Activated CD4-positive, CD25-positive, alpha-beta regulatory T cell treated with anti-CD3 and anti-CD28 coated beads, Interleukin-2, amount 50 U/mL, for 16 hours (primary cell): Measurements from ENCODE around the gene COG3.
"Not testable (repeated sequence)": the region's sequence is repeated elsewhere in the genome, so short reads cannot be mapped to it uniquely, and the experiment has no call there.

Experiments
- DNase-seq: peaks from one replicate; pipeline ENCODE4 v3.0.0-alpha.2; 2020; ENCODE audit warnings: low read depth, low spot score

The COG3 gene

GRCh38 chr13:45464687-45465453, at the start of gene COG3:
TSS of gene COG3 (plus strand) at chr13:45464939. CDS start at chr13:45465037, 98 bp downstream.
- DNase-seq = peak; percentile 94

- no peak for DNase-seq
Observed at GRCh38 chr13:45415112-45415511, 49.6 kb upstream of the COG3 start.

GRCh38 chr13:45416516-45417128, 48.1 kb upstream of the COG3 start:
- DNase-seq = no peak

- peak; percentile 79 for DNase-seq
Observed at GRCh38 chr13:45417790-45418534, 46.8 kb upstream of the COG3 start, which contains the start of gene SLC25A30. TSS of gene SLC25A30 (minus strand) at chr13:45418373. CDS start at chr13:45411425, 6,948 bp downstream.

- DNase-seq = not testable (repeated sequence)
Observed at GRCh38 chr13:45419389-45419788, 45.4 kb upstream of the COG3 start.

GRCh38 chr13:45419945-45420344, 44.8 kb upstream of the COG3 start:
- no peak for DNase-seq

- DNase-seq = no peak
Observed at GRCh38 chr13:45422731-45423292, 41.9 kb upstream of the COG3 start.

- not testable (repeated sequence) for DNase-seq
Observed at GRCh38 chr13:45426056-45426841, 38.5 kb upstream of the COG3 start.

- DNase-seq = no peak
Observed at GRCh38 chr13:45432737-45433380, 31.9 kb upstream of the COG3 start.

GRCh38 chr13:45433381-45433790, 31.4 kb upstream of the COG3 start:
- no peak for DNase-seq

- DNase-seq = no peak
Observed at GRCh38 chr13:45434556-45435371, 30.0 kb upstream of the COG3 start.

GRCh38 chr13:45436332-45436731, 28.4 kb upstream of the COG3 start:
- DNase-seq = no peak

GRCh38 chr13:45436953-45437352, 27.8 kb upstream of the COG3 start:
- DNase-seq = no peak

- no peak for DNase-seq
Observed at GRCh38 chr13:45437947-45438346, 26.8 kb upstream of the COG3 start.

GRCh38 chr13:45439008-45439407, 25.7 kb upstream of the COG3 start:
- DNase-seq = no peak

- no peak for DNase-seq
Observed at GRCh38 chr13:45439781-45440462, 24.8 kb upstream of the COG3 start.

- no peak for DNase-seq
Observed at GRCh38 chr13:45441633-45442032, 23.1 kb upstream of the COG3 start.

- DNase-seq = no peak
Observed at GRCh38 chr13:45445053-45445452, 19.7 kb upstream of the COG3 start.

GRCh38 chr13:45446181-45446580, 18.6 kb upstream of the COG3 start:
- no peak for DNase-seq
